ENCODE results near the gene NEK11.

Gene NEK11

GRCh38 chr3:131042271-131042985 is 15.8 kb downstream of the NEK11 start:
- peak; percentile 61 for DNase-seq

DNA sequence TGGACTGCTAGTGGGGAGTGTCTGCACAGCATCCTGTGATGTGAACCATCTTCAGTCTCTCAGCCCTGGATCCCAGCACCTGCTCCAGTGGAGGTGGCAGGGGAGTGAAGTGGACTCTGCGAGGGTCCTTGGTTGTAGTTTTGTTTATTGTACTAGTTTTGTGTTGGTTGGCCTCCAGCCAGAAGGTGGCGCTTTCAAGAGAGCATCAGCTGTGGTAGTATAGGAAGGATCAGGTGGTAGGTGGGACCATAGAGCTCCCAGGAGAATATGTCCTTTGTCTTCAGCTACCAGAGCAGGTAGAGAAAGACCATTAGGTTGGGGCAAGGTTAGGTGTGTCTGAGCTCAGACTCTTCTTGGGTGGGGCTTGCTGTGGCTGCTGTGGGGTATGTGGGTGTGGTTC is 20.9 kb downstream of the NEK11 start:
- no peak for DNase-seq

DNA sequence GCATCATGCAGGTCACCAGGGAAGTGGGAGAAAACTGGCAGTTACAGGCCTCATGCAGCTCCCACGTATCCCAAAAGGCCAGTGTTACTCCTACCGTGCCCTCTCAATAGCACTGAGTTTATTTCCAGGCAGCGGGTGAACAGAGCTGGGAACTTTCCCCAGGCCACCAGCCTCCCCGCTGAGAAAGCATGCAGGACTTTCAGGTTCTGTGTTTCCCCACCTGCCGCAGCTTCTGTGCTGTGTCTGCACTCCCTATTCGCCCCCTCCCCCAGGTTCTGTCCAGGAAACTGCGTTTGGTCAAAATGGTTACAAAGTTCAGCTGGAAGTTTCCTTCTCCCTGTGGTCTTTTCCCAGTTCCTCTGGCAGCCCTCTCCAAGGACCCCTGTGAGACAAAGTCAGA is 21.4 kb downstream of the NEK11 start:
- no peak for DNase-seq

- DNase-seq = no peak
These were observed 23.3 kb downstream of the NEK11 start for GRCh38 chr3:131050001-131050400.

GRCh38 chr3:131053043-131053859 is 26.6 kb downstream of the NEK11 start:
- no peak for DNase-seq

DNA sequence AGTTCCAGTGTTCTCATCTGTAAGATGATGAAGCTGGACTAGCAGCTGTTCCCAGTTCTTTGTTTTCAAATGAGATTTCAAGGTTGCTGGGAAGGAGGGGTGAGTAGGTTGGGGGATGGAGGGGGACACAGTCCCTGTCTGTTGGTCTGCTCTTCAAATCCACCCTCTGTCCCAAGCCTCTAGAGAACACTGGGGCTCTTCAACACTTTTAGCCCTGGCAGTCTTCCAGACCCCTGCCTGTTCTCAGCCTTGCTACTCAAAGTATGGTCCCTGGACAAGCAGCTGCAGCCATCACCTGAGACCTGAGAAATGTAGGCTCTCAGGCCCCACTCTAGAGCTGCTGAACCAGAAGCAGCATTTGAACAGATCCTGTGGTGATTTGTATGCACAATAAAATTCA is 41.3 kb downstream of the NEK11 start:
- no peak for DNase-seq

DNA sequence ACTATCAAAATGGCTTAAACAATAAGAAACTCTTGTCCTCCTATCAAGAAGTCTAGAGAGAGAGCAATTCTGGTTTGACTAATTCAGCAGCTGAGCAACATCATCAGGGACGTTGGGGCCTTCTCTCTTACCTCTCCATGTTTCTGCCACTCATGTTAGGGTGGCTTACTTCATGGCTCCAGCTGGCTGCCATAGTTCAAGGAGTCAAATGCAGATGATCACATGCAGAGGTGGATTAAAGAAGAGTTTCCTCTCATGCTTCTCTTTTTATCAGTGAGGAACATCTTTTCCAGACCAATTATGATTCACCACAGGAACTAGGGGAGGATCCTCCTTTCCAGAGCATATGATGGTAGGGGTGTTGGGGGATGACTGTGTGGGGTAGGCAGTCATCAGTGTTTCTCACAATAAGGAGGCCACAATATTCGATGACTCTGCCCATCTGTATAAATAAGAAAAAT is 45.5 kb downstream of the NEK11 start:
- DNase-seq = no peak

DNA sequence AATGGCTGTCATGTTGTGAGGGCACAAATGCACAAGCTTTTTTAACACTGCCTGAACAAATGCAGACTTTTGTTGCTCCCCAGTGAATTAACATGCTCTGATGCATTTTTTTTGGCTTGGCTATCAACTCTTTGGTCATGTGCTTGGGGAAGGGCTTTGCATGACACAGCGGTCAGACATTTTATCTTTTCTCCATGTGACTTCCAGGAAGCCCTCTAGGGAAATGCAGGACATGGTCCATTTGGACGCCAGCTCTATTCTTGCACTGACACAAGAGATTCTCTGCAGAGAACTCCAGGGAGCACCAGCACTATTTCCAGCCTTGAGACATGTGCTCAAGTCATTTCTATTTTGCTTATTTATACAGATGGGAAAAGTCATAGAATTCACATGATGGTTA is 46.2 kb downstream of the NEK11 start:
- no peak for DNase-seq

GRCh38 chr3:131075632-131076328 is 49.1 kb downstream of the NEK11 start:
- no peak for DNase-seq

- DNase-seq = no peak
These were observed 51.2 kb downstream of the NEK11 start for GRCh38 chr3:131077904-131078303.

DNA sequence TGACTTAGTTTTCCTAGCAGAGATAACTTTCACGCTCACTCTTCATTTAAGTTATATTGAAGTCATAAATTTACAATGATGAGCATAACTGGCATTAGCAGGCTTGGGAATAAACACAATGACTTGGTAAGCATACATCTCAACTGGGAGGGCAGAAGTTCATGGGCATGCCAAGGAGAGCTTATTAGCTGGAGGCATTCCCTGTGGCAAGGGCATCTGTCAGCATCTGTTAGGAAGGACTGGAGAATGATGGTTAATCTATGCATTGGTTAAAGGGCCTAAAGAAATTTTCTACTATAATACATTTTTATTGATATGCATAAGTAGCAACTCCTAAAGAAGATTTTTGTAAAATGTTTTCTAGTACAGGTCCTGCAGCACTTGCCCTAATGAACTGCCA is 52.4 kb downstream of the NEK11 start:
- no peak for DNase-seq

DNA sequence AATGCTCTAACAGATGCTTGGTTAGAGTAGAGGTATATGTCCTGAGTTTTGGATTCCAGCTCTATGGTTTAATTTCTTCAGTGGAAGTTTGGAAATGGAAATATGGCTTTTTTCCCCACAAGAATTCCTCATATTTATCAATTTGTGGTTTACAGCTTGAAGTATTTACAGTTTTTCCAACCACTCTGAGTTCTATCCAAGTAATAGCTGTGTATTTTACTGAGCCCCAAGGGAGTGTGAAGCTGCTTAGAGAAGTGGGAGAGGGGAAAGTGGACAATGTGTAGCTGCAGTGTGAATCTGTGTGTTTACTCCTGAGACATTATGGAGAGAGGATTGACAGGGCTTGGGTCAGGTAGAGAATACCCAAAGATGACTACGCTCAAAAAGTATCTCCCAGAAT is 54.5 kb downstream of the NEK11 start:
- DNase-seq = no peak

DNA sequence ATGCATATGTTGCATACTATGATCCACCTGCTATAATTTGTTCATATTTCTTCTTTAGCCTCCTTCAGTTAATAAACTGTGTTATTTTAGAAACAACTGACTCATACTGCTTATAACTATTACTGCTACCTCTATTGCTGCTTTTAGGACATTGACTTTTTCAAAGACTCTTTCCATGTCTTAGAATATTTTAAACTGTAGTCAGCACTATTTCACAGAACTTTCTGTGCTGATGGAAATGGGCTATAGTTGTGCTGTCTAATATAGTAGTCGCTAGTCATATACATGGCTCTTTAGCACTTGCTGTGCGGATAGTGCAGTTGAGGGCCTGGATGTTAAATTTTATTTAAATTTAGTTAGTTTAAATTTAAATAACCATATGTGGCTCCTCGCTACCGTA is 55.6 kb downstream of the NEK11 start:
- no peak for DNase-seq

- no peak for DNase-seq
These were observed 56.5 kb downstream of the NEK11 start for GRCh38 chr3:131082871-131083863.

DNA sequence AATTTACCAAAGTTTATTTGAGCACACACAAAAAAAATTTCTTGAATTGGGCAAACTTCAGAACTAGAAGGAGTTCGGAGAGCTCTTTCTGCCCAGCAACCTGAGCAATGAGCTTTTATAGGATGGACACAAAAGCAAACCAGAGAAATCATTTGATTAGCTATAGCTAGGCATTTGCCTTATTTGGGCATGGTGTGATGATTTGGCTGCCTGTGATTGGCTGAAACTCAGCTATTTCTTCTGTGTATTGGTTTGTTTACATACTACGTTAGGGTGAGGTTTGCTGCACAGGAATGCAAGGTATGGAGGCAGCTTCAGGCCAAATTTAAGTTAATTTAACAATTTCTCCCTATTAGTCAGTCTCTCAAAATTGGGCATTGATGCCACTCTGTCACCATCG is 65.1 kb downstream of the NEK11 start:
- DNase-seq = no peak

DNA sequence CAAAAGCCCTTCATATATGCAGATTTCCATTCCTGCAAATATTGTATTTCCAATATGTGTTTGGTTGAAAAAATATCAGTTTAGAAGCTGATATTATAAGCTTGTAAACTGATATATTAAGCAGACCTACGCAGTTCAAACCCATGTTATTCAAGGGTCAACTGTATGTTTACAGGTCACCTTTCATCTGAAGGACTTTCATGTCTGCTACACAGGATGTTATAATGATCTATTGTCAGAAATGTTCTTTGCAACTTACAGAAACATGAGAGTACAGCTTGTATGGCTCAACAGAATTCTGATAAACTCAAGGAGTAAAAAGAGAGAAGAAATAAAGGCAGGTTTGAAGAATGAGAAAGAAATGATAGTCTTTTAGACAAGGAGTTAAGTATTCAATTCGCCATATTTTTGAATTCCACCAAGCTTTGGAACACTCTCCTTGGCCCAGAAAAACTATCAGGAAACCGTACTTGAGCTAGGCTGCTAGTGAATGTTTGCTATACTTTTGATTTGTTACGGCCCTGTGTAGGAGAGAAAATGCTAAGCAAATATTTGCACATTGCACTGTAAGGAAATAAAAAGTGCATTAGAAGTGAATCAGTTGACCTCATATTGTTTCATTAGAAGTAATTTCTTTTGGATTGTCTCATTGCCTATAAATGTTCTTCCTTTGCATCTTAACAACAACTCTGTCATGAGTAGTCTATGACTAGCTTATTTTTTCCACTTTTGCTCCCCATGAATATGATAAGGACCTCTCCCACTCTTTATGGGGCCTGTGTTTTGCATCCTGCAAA is 81.2 kb downstream of the NEK11 start:
- no peak for DNase-seq

DNA sequence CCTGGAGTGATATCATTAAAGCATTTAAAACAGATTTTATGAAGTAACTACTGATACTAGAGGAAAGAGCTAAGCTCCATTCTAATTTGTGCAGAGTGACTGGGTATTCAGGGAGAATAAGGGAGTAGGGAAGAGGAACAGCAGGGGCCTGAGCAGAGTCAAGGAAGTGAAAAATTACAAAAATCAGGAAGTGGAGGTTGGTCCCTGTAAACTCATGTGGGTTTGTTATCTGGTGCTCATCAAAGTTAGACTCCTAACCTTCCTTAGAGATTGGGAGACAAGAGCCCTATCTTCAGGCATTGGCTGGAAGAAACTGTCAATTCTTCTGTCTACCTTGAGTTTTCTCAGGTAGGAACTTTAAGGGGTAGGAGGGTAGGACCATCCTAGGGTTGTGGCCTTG is 82.5 kb downstream of the NEK11 start:
- DNase-seq = no peak

DNA sequence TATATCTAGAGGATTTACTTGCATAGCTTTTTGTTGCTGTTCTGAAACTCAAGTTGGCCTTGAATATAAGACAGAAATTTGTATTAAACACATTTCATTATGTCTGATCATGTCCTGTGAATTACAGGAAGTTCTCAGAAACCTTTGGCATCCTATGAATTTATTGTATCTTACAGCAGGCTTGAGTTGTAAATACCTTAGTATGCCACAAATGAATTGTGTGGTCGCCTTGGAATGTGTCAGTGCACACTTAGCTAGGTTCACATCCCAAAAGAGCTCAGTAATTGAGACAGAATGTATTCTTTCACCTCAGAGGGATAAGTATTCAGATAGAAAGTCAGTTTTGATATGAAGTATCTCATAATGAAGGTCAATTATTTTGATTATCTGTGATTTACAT is 83.4 kb downstream of the NEK11 start:
- DNase-seq = no peak

GRCh38 chr3:131114256-131114655 is 87.6 kb downstream of the NEK11 start:
- no peak for DNase-seq

DNA sequence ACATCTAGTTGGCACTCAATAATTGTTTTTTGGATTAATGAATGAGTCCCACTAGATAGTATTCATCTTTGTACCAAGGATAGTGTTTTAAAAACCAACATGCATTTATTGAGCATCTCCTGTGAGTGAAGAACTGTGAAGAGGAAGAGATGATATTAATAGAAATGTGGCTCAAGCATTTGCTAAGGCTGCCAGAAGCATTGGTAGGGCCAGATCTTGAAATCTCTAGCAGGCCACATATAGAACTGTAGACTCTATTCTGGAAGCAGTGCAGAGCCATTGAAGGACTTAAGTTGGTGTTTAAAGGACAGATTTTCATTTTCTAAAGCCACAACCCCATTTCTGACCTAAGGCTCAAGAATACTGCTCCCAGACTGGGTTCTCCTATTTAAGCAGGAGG is 99.0 kb downstream of the NEK11 start:
- no peak for DNase-seq

DNA sequence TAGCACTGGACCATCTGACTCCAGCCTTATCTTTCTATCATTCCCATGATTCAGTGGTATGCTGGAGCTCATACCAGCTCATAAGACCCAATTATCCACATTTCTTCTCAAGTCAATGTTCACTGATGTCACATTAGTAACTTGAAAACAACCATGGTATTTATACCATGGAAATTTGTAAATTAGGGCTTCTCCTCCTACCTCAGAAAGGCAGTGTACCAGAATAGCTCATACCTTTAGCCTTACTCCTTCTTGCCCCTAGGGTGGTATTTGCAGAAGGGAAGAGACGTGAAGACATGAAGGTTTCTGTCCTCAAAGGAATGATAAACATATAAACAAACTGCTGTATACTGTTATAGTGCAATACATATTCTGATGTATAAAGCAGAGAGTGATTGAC is 114.2 kb downstream of the NEK11 start:
- DNase-seq = no peak

DNA sequence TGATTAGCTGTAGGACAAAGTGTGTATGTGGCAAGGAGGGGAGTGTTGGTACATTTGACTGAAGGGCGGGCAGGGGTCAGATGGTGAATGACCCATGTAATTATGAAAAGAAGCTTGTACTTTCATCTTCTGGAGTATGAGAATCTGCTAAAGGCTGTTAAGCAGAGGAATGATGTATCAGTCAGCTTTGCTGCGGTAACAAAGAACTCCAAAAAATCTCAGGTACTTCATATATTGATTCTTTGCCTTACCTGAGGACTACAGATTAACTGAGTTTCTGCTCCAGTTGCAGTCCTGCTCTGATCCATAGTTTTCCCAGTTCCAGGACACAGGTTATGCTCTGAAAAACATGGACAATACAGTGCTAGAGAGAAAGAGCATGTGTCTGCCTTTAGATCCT is 115.1 kb downstream of the NEK11 start:
- DNase-seq = no peak
